Gastrocnemius medialis (tissue), 4 donors: ENCODE measurements around the gene TCOF1. TPM values are rescaled to one million over a fixed set of nuclear protein-coding genes. Genes with fewer than 3 reads are reported as not detected.

Experiments
- ATAC-seq, 2 donors: fragments of 150-250 bp; one replicate each; pipeline ENCODE4 v1.9.1; 2016
- DNase-seq, 2 donors: peaks; one replicate each; pipeline ENCODE4 v3.0.0-alpha.2; 2019
- H3K27ac ChIP-seq, 4 donors: fragments of 200-600 bp; sonication (generic); 1 replicate in 1 of 4; 2 replicates in 3 of 4; pipeline ENCODE4 v1.5.1; 2016 to 2018; ENCODE audit warnings: mild to moderate bottlenecking in 2 of 4, moderate library complexity in 1 of 4
- H3K27me3 ChIP-seq, 3 donors: fragments of 200-600 bp; sonication (generic) in 2 of 3; 1 replicate in 1 of 3; 2 replicates in 2 of 3; pipeline versions ENCODE4 v1.5.1 to v1.6.0; 2016 to 2019; ENCODE audit warnings: mild to moderate bottlenecking in 1 of 3, moderate library complexity in 1 of 3
- H3K36me3 ChIP-seq, 2 donors: fragments of 200-600 bp; sonication (generic) in 1 of 2; one replicate each; pipeline ENCODE4 v1.5.1; 2017 to 2018
- H3K4me1 ChIP-seq, 2 donors: fragments of 200-600 bp; sonication (generic) in 1 of 2; one replicate each; pipeline ENCODE4 v1.5.1; 2016 to 2017; ENCODE audit warnings: mild to moderate bottlenecking in 2 of 2
- H3K4me3 ChIP-seq, 4 donors: fragments of 200-600 bp; sonication (generic) in 3 of 4; 1 replicate in 1 of 4; 2 replicates in 3 of 4; pipeline ENCODE4 v1.5.1; 2016 to 2019; ENCODE audit warnings: mild to moderate bottlenecking in 2 of 4
- H3K9me3 ChIP-seq, 3 donors: fragments of 200-600 bp; sonication (generic) in 2 of 3; 1 replicate in 1 of 3; 2 replicates in 2 of 3; pipeline ENCODE4 v1.5.1; 2016 to 2019
- CTCF ChIP-seq, 5 experiments: fragments of 450-650 bp in 3 of 5; fragments of 200-600 bp in 2 of 5; sonication (generic) in 2 of 5; IDR thresholded peaks in 4 of 5; conservative IDR thresholded peaks in 1 of 5; 1 replicate in 4 of 5; 2 replicates in 1 of 5; pipeline ENCODE4 v1.5.1; 2016 to 2019; ENCODE audit warnings: antibody characterized with exemption in 5 of 5, mild to moderate bottlenecking in 3 of 5, moderate library complexity in 3 of 5
- POLR2A ChIP-seq, 2 donors: fragments of 450-650 bp; IDR thresholded peaks; one replicate each; pipeline ENCODE4 v1.6.1; 2017; ENCODE audit warnings: antibody characterized with exemption in 2 of 2, mild to moderate bottlenecking in 2 of 2, moderate library complexity in 2 of 2
- in situ Hi-C, 4 donors: fragments of 200-750 bp; cut with MboI; loops; one replicate each; pipeline versions ENCODE4 v1.15.0 to v1.8.0; 2017; ENCODE audit warnings: low sequenced_read_pairs in 4 of 4
- intact Hi-C: fragments of 100-400 bp; cut with DNase I; formaldehyde crosslinking; loops from one replicate; pipeline ENCODE4 v1.15.1; 2023; ENCODE audit warnings: low total_unique reads
- total RNA-seq, 4 donors: library from RNA; depleted of rRNA; stranded (reverse); fragments of >200 nt; gene quantifications; one replicate each; pipeline versions ENCODE4 v1.1.0 to v1.2.3, GENCODE V29; 2016

Gene TCOF1
- total RNA-seq, 4 donors from 2014 or later = 22.1 to 31.7 (median 27.1) TPM

- H3K27me3 ChIP-seq = no peaks in the 10 kb centered on the region
- no peaks in the 10 kb centered on the region for H3K9me3 ChIP-seq
- ATAC-seq (no peak), DNase-seq (no peak)
- H3K4me3 ChIP-seq = no peak overlapping the region
- intact Hi-C loops (no loop called here), in situ Hi-C loops (no loop called here)
- H3K27ac ChIP-seq = no peak overlapping the region
- TF ChIP-seq CTCF (IDR thresholded peaks at IDR 0.05 in 4 of 5, conservative IDR thresholded peaks at IDR 0.05 in 1 of 5) (no peak), POLR2A (IDR thresholded peaks at IDR 0.05) (no peak)
- no peaks in the 10 kb centered on the region for H3K4me1 ChIP-seq
- peaks cover 0 to 91% of the 10 kb centered on the region in 2 donors for H3K36me3 ChIP-seq
Measured at GRCh38 chr5:150393096-150393645, 35.7 kb downstream of the TCOF1 start.

- Histone ChIP-seq H3K36me3 (peaks cover 0 to 92% of the 10 kb centered on the region in 2 donors), H3K4me1 (no peaks in the 10 kb centered on the region), H3K9me3 (no peaks in the 10 kb centered on the region), H3K27ac (no peak overlapping the region), H3K27me3 (no peaks in the 10 kb centered on the region), H3K4me3 (no peak overlapping the region)
- DNase-seq (no peak), ATAC-seq (no peak)
- intact Hi-C loops (no loop called here), in situ Hi-C loops (no loop called here)
- TF ChIP-seq CTCF (IDR thresholded peaks at IDR 0.05 in 4 of 5, conservative IDR thresholded peaks at IDR 0.05 in 1 of 5) (no peak), POLR2A (IDR thresholded peaks at IDR 0.05) (no peak)
Measured at GRCh38 chr5:150394131-150394530, 36.6 kb downstream of the TCOF1 start.

- in situ Hi-C loops = no loop called here
Measured at GRCh38 chr5:150394912-150395687, 37.6 kb downstream of the TCOF1 start.

GRCh38 chr5:150395688-150395975 lies 38.1 kb downstream of the TCOF1 start:
- H3K27ac ChIP-seq = no peak overlapping the region
- intact Hi-C loops (no loop called here), in situ Hi-C loops (no loop called here)
- no peak overlapping the region for H3K4me3 ChIP-seq
- peaks cover 0 to 92% of the 10 kb centered on the region in 2 donors for H3K36me3 ChIP-seq
- TF ChIP-seq CTCF (IDR thresholded peaks at IDR 0.05 in 4 of 5, conservative IDR thresholded peaks at IDR 0.05 in 1 of 5) (no peak), POLR2A (IDR thresholded peaks at IDR 0.05) (no peak)
- no peak for DNase-seq
- no peaks in the 10 kb centered on the region for H3K27me3 ChIP-seq
- ATAC-seq = no peak
- no peaks in the 10 kb centered on the region for H3K4me1 ChIP-seq
- no peaks in the 10 kb centered on the region for H3K9me3 ChIP-seq

More at GRCh38 chr5:150394912-150395687, 37.6 kb downstream of the TCOF1 start:
- H3K4me3 ChIP-seq = no peak overlapping the region
- no peaks in the 10 kb centered on the region for H3K9me3 ChIP-seq
- H3K27me3 ChIP-seq = no peaks in the 10 kb centered on the region
- intact Hi-C loops = no loop called here
- no peak for DNase-seq
- H3K36me3 ChIP-seq = peaks cover 0 to 92% of the 10 kb centered on the region in 2 donors
- no peak for ATAC-seq
- no peak overlapping the region for H3K27ac ChIP-seq
- TF ChIP-seq CTCF (IDR thresholded peaks at IDR 0.05 in 4 of 5, conservative IDR thresholded peaks at IDR 0.05 in 1 of 5) (no peak), POLR2A (IDR thresholded peaks at IDR 0.05) (no peak)
- no peaks in the 10 kb centered on the region for H3K4me1 ChIP-seq
